HEK293 (cell line): ENCODE data around the gene RHPN2.
"Not testable (repeated sequence)": the region's sequence is repeated elsewhere in the genome, so short reads cannot be mapped to it uniquely, and the experiment has no call there.

ENCODE experiments used
- CTCF ChIP-seq: fragments of 450-650 bp; formaldehyde crosslinking; IDR thresholded peaks from 2 replicates; pipeline ENCODE4 v1.5.1; 2016; ENCODE audit warnings: missing biosample characterization, missing genetic modification characterization
- ELK4 ChIP-seq: IDR thresholded peaks from 2 replicates; pipeline ENCODE4 v1.6.1; 2011; ENCODE audit warnings: mild to moderate bottlenecking, low read depth, low read length, borderline replicate concordance
- SCRT1 ChIP-seq: fragments of 450-650 bp; formaldehyde crosslinking; IDR thresholded peaks from 2 replicates; pipeline ENCODE4 v1.5.1; 2016; ENCODE audit warnings: missing biosample characterization, missing genetic modification characterization, borderline replicate concordance
- SP2 ChIP-seq: fragments of 450-650 bp; formaldehyde crosslinking; IDR thresholded peaks from 2 replicates; pipeline ENCODE4 v1.5.1; 2016; ENCODE audit warnings: missing biosample characterization, missing genetic modification characterization
- ZNF274 ChIP-seq, 2 experiments: fragments of 200-500 bp in 1 of 2; fragments of 450-650 bp in 1 of 2; sonication (Bioruptor generic) in 1 of 2; formaldehyde crosslinking in 1 of 2; IDR thresholded peaks; 2 replicates each; pipeline versions ENCODE4 v1.5.1 to v1.6.1; 2014 to 2016; ENCODE audit warnings: borderline replicate concordance in 1 of 2, inconsistent platforms in 1 of 2, low read length in 1 of 2, missing biosample characterization in 1 of 2, missing genetic modification characterization in 1 of 2

DNA sequence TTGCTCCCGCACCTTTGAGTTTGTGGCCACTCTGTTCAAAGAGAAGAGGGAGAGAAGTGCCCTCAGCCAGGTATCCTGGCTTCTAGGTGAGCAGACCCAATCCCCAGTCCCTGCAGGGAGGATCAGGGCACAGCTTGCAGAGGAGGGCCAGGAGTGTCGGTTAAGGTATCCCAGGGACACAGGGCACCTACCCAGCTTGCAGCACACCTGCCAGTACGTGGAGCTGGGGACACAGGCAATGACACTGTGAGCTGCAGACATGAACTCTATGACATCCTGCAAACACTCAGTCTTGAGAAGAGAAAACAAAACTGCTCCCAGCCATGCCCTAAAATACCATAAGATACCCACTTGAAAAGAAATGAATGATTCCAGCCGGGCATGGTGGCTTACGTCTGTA, 38.1 kb downstream of the RHPN2 start:
- TF ChIP-seq CTCF (tag by site-specific recombination); ZNF274 (IDR thresholded peaks at IDR 0.05; ENCODE audit: low read length); ZNF274 (tag by site-specific recombination; IDR thresholded peaks at IDR 0.05; ENCODE audit: borderline replicate concordance); SP2 (tag by site-specific recombination); ELK4; SCRT1 (tag by site-specific recombination): not testable (repeated sequence)
